Stomach (tissue), 4 donors: ENCODE results near the gene DST.

Source experiments
- POLR2A ChIP-seq, 4 donors: fragments of 450-650 bp; IDR thresholded peaks; one replicate each; pipeline ENCODE4 v1.6.1; 2016; ENCODE audit warnings: antibody characterized with exemption in 4 of 4, control low read depth in 2 of 4, mild to moderate bottlenecking in 1 of 4, moderate library complexity in 1 of 4
- POLR2AphosphoS5 ChIP-seq, 3 donors: sonication (generic); formaldehyde crosslinking; IDR thresholded peaks; one replicate each; pipeline ENCODE4 v1.6.1; 2016; ENCODE audit warnings: antibody characterized with exemption in 3 of 3

DNA sequence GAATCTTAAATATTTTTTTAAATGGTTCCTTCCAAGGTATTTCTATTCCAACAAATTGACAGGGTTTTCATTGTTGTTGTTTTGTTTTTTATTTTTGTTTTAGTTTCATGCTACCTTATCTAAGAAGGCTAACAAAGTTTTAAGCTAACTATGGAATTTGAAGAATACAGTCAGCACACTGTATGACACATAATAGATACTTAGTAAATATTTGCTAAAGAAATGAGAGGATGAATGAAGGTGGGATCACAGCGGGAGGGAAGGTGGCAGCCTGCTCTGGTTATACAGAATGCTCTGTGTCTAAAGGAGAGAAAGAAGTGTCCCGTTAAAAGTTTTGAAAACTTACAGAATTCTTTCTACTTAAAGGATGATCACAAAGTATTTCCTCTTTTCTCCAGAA lies 43.7 kb upstream of the DST start:
- no peak for TF ChIP-seq POLR2AphosphoS5 (IDR thresholded peaks at IDR 0.05)
- no peak for TF ChIP-seq POLR2A (IDR thresholded peaks at IDR 0.05)
